ENCODE results near the gene RASGRF1.

DNA sequence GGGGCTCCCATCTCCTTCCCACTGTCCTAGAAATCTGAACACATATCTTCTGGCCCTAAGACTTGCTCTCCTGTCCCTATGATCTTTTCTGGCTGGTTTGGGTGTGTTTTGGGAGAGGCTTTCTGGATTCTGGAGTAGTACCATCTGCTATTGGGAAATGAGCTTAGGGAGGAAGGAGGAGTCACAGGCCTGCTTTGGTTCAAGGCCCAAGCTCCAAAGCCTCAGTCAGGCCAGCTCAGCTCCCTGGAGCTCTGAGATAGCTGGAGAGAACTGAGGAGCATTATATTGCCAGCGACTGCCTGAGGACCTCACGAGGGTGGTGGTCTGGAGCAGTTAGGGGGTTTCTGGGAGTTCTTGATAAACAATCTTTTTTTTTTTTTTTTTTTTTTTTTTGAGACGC lies 18.7 kb downstream of the RASGRF1 start:
- no peak for TF ChIP-seq CTCF (IDR thresholded peaks at IDR 0.05)
- TF ChIP-seq EP300 (IDR thresholded peaks at IDR 0.05), result no peak
- no peak for TF ChIP-seq POLR2A (IDR thresholded peaks at IDR 0.05)
